Thoracic aorta (tissue), 2 donors: ENCODE measurements around the gene PIGC. TPM values are rescaled to one million over a fixed set of nuclear protein-coding genes. Genes with fewer than 3 reads are reported as not detected.

Experiments
- ATAC-seq: fragments of 150-250 bp; one replicate; pipeline ENCODE4 v1.8.0; 2017; ENCODE audit warnings: low read depth; ENCODE audit not compliant: insufficient number of reproducible peaks, low FRiP score
- DNase-seq: peaks from one replicate; pipeline ENCODE4 v3.0.0-alpha.2; 2020; ENCODE audit warnings: low spot score
- H3K27ac ChIP-seq, 2 donors: fragments of 200-600 bp; sonication (generic); 1 replicate in 1 of 2; 2 replicates in 1 of 2; pipeline ENCODE4 v1.5.1; 2016; ENCODE audit warnings: mild to moderate bottlenecking in 2 of 2, moderate library complexity in 2 of 2
- H3K27me3 ChIP-seq: fragments of 200-600 bp; sonication (generic); replicated peaks from 2 replicates; pipeline ENCODE4 v1.6.0; 2016; ENCODE audit warnings: mild to moderate bottlenecking; ENCODE audit not compliant: insufficient read depth
- H3K36me3 ChIP-seq: fragments of 200-600 bp; sonication (generic); one replicate; pipeline ENCODE4 v1.5.1; 2016
- H3K4me1 ChIP-seq, 2 donors: fragments of 200-600 bp; sonication (generic); 1 replicate in 1 of 2; 2 replicates in 1 of 2; pipeline versions ENCODE4 v1.5.1 to v1.6.0; 2016; ENCODE audit warnings: low read depth in 2 of 2, mild to moderate bottlenecking in 1 of 2; ENCODE audit not compliant: control insufficient read depth in 1 of 2
- H3K4me3 ChIP-seq: fragments of 200-600 bp; sonication (generic); 2 replicates; pipeline ENCODE4 v1.5.1; 2016; ENCODE audit warnings: mild to moderate bottlenecking
- H3K9me3 ChIP-seq: fragments of 200-600 bp; sonication (generic); 2 replicates; pipeline ENCODE4 v1.5.1; 2016
- total RNA-seq, 2 donors: library from RNA; depleted of rRNA; stranded (reverse); fragments of >200 nt; gene quantifications; one replicate each; pipeline versions ENCODE4 v1.1.0 to v1.2.3, GENCODE V29; 2016
- TF ChIP-seq, protein P1 (sequence below): fragments of 200-600 bp; sonication (generic); IDR thresholded peaks from one replicate; pipeline ENCODE4 v1.5.1; 2019; ENCODE audit warnings: antibody characterized with exemption

The PIGC gene
- total RNA-seq, 2 donors from 2014 or later = 14.3 to 20.2 TPM

DNA sequence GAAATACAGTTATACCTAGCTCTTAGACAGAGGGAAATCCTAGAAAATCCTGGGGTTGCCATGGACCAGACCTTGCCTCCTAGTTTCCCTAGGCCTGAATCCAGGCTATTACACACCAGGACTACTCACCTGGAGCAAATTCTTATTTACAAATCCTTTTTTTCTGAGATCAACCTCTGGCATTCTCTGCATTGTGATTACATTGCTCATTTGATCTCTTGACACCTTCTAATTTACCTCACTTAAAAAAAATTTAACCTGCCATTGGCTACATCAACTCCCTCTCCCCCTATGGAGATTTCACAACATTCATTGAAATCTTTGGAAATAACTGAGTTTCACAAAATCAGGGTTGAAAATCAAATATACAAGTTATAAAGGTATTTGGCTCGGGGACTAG lies 26.3 kb downstream of the PIGC start:
- Histone ChIP-seq H3K9me3 (no peaks in the 10 kb centered on the region), H3K4me3 (no peak overlapping the region), H3K27ac (no peak overlapping the region), H3K27me3 (no peaks in the 10 kb centered on the region), H3K4me1 (peaks cover 6 to 9% of the 10 kb centered on the region in 2 donors), H3K36me3 (no peaks in the 10 kb centered on the region)
- no peak for ATAC-seq
- no peak for DNase-seq
- TF ChIP-seq, protein P1, sequence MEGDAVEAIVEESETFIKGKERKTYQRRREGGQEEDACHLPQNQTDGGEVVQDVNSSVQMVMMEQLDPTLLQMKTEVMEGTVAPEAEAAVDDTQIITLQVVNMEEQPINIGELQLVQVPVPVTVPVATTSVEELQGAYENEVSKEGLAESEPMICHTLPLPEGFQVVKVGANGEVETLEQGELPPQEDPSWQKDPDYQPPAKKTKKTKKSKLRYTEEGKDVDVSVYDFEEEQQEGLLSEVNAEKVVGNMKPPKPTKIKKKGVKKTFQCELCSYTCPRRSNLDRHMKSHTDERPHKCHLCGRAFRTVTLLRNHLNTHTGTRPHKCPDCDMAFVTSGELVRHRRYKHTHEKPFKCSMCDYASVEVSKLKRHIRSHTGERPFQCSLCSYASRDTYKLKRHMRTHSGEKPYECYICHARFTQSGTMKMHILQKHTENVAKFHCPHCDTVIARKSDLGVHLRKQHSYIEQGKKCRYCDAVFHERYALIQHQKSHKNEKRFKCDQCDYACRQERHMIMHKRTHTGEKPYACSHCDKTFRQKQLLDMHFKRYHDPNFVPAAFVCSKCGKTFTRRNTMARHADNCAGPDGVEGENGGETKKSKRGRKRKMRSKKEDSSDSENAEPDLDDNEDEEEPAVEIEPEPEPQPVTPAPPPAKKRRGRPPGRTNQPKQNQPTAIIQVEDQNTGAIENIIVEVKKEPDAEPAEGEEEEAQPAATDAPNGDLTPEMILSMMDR = no peak

DNA sequence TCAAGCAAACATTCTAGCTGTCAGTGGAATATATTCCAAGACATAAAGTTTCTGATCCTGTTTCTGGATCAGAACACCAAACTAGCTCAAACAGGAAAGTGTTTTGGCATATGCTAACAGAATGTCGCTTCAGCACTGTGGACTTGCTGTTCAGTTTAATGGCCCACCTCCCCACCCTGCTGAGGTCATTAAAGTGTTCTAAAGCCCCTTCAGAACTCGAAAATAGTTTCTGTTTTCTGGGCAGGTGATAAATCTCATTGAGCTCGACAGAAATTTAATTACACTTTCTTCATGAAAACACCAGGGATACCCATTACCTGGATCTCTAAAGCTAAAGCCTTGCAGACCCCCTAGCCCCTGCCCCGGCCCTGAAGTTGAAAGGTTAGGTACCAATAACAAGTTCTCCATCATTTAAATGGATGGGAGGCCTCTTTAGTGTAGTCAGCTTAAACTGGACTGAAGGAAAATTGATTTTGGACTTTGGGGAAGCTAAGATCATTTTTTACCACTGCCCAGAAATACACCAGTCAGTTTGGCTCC lies 27.3 kb downstream of the PIGC start:
- no peak for ATAC-seq
- H3K4me3 ChIP-seq = no peak overlapping the region

DNA sequence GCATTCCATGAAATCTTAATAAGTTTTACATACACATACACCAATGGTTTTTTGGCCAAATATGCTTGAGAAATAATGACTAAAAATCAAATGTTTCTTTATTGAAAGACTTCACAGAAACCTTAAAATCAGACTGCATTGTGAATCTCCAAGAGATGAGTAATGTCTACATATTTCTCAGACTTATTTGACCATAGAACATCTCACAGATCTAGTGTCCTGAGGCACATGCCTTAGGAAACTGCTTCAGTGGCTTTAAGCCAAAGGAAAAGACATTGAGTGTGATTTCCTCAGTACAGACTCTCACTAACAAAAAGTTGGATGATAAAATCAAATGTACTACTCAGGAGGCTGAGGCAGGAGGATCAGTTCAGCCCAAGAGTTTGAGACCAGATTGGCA lies 29.5 kb downstream of the PIGC start:
- Histone ChIP-seq H3K4me1 (no peaks in the 10 kb centered on the region), H3K4me3 (no peak overlapping the region), H3K9me3 (no peaks in the 10 kb centered on the region), H3K36me3 (no peaks in the 10 kb centered on the region), H3K27me3 (no peaks in the 10 kb centered on the region), H3K27ac (no peak overlapping the region)
- DNase-seq (no peak), ATAC-seq (no peak)
- TF ChIP-seq, protein P1 = no peak

More for the DNA sequence above, 27.3 kb downstream of the PIGC start:
- H3K9me3 ChIP-seq = no peaks in the 10 kb centered on the region
- H3K4me1 ChIP-seq = no peaks in the 10 kb centered on the region
- no peaks in the 10 kb centered on the region for H3K36me3 ChIP-seq
- TF ChIP-seq, protein P1 = no peak
- H3K27me3 ChIP-seq = no peaks in the 10 kb centered on the region
- no peak for DNase-seq
- H3K27ac ChIP-seq = no peak overlapping the region

DNA sequence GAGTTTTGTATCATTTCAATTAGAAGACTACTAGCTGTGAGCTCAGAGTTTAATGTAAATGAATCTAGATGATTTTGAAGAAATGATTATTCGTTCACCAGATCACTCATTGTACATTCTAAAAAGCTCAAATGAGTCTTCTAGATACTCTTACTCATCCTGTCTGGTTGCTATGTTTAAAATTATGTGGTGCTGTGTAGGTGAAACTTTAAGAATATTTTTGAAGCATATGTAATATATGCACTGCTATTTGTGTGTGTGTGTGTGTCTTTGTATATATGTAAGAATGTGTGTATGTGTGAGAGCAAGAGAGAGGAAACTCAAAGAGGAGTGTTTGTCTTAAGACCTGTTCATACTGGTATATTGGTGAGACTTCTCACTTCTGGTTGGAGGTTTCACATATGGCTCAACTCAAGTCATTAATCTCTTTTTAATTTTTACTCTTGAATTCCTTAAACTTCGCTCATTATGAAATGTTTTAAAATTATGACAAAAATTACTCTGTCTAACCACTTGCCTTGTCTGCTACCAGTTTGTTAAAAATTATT lies 32.0 kb downstream of the PIGC start:
- H3K27ac ChIP-seq = no peak overlapping the region
- ATAC-seq = no peak
- TF ChIP-seq, protein P1 = no peak
- H3K27me3 ChIP-seq = no peaks in the 10 kb centered on the region
- no peak for DNase-seq
- H3K36me3 ChIP-seq = no peaks in the 10 kb centered on the region
- no peaks in the 10 kb centered on the region for H3K9me3 ChIP-seq
- H3K4me1 ChIP-seq = no peaks in the 10 kb centered on the region
- no peak overlapping the region for H3K4me3 ChIP-seq

DNA sequence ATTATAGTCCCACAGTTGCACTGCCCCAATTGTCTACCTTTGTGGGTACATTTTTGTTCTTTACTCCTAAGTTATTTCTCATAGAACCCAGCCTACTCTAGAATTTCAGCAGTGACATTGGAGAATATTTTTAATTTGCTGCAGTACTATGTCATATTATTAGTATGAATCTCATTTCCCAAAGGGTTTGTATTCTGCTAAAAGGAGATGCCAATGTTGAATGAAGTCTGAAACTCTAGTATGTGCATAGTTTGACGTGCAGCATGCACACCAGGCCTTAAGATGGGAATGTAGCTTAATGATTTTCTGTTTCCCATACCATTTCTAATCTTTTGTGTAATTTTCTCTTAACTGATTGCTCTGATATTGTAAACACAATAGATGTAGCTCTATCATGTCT lies 33.8 kb downstream of the PIGC start:
- no peak overlapping the region for H3K27ac ChIP-seq
- H3K36me3 ChIP-seq = no peaks in the 10 kb centered on the region
- no peak for DNase-seq
- H3K4me1 ChIP-seq = no peaks in the 10 kb centered on the region
- TF ChIP-seq, protein P1 = no peak
- no peaks in the 10 kb centered on the region for H3K9me3 ChIP-seq
- no peak overlapping the region for H3K4me3 ChIP-seq
- ATAC-seq = no peak
- no peaks in the 10 kb centered on the region for H3K27me3 ChIP-seq
